Stimulated activated CD4-positive, alpha-beta T cell treated with anti-CD3 and anti-CD28 coated beads, Interleukin-12 subunit alpha, Interleukin-12 subunit beta, amount 100 ng/mL, for 48 hours (primary cell): Measurements from ENCODE around the gene SPANXN1.
"Not testable (repeated sequence)": the region's sequence is repeated elsewhere in the genome, so short reads cannot be mapped to it uniquely, and the experiment has no call there.

Experiments
- DNase-seq, 3 donors: peaks; one replicate each; pipeline ENCODE4 v3.0.0-alpha.2; 2020; ENCODE audit warnings: low read depth in 2 of 3, low spot score in 1 of 3

The SPANXN1 gene

GRCh38 chrX:145247203-145247602 lies at the start of gene SPANXN1:
SPANXN1 (plus strand) TSS chrX:145247503; CDS start chrX:145247587, 84 bp downstream.
- not testable (repeated sequence) for DNase-seq

GRCh38 chrX:145199078-145199477 lies 48.2 kb upstream of the SPANXN1 start:
- DNase-seq: no peak

GRCh38 chrX:145213504-145213903 lies 33.8 kb upstream of the SPANXN1 start:
- peak in 1 of 3 donors; percentile 7 for DNase-seq

- no peak for DNase-seq
These were observed 44.9 kb downstream of the SPANXN1 start for GRCh38 chrX:145292218-145292617.
